Brain microvascular endothelial cell (primary cell): ENCODE measurements around the gene BTBD8.

ENCODE experiments used
- DNase-seq: peaks from one replicate; pipeline ENCODE4 v3.0.0-alpha.2; 2020
- H3K27ac ChIP-seq: fragments of 250-450 bp; sonication (Bioruptor Pico); 2 replicates; pipeline ENCODE4 v1.5.1; 2020; ENCODE audit warnings: mild to moderate bottlenecking, moderate library complexity
- H3K27me3 ChIP-seq: fragments of 250-450 bp; sonication (Bioruptor Pico); replicated peaks from 2 replicates; pipeline ENCODE4 v1.5.1; 2020; ENCODE audit warnings: mild to moderate bottlenecking
- H3K36me3 ChIP-seq: fragments of 250-450 bp; sonication (Bioruptor Pico); replicated peaks from 2 replicates; pipeline ENCODE4 v1.5.1; 2020; ENCODE audit warnings: mild to moderate bottlenecking
- H3K4me3 ChIP-seq: 2 replicates; pipeline ENCODE4 v1.5.1; 2011; ENCODE audit warnings: low read depth, mild to moderate bottlenecking, control low read depth, low read length, moderate library complexity
- CTCF ChIP-seq: IDR thresholded peaks from 2 replicates; pipeline ENCODE4 v1.5.1; 2011; ENCODE audit warnings: low read depth, mild to moderate bottlenecking, moderate library complexity, low read length, control low read depth, inconsistent platforms; ENCODE audit errors: missing control alignments
- in situ Hi-C: cut with HindIII; loops from 2 replicates; pipeline ENCODE4 v1.10.0; 2017; ENCODE audit warnings: low sequenced_read_pairs, low pct_ligation_motif_present

BTBD8 gene

GRCh38 chr1:92118826-92119225 lies 38.7 kb downstream of the BTBD8 start:
- in situ Hi-C loops, result no loop called here
- no peaks in the 10 kb centered on the region for H3K27me3 ChIP-seq
- DNase-seq, result peak; percentile 32

GRCh38 chr1:92123868-92124267 lies 43.7 kb downstream of the BTBD8 start:
- in situ Hi-C loops, result no loop called here
- Histone ChIP-seq H3K27me3 (no peaks in the 10 kb centered on the region), H3K36me3 (no peaks in the 10 kb centered on the region), H3K4me3 (no peak overlapping the region), H3K27ac (no peak overlapping the region)
- no peak for DNase-seq
- TF ChIP-seq CTCF, result no peak

More at GRCh38 chr1:92118826-92119225, 38.7 kb downstream of the BTBD8 start:
- H3K4me3 ChIP-seq, result no peak overlapping the region
- TF ChIP-seq CTCF, result no peak
- no peak overlapping the region for H3K27ac ChIP-seq
- H3K36me3 ChIP-seq, result no peaks in the 10 kb centered on the region

- no peak overlapping the region for H3K27ac ChIP-seq
- in situ Hi-C loops, result no loop called here
- DNase-seq, result no peak
- no peak for TF ChIP-seq CTCF
- H3K36me3 ChIP-seq, result no peaks in the 10 kb centered on the region
- H3K4me3 ChIP-seq, result no peak overlapping the region
- no peaks in the 10 kb centered on the region for H3K27me3 ChIP-seq
Measured at GRCh38 chr1:92125204-92125603, 45.1 kb downstream of the BTBD8 start.

GRCh38 chr1:92126088-92126487 lies 45.9 kb downstream of the BTBD8 start:
- no peak overlapping the region for H3K27ac ChIP-seq
- DNase-seq, result no peak
- in situ Hi-C loops, result no loop called here
- no peaks in the 10 kb centered on the region for H3K36me3 ChIP-seq
- no peak overlapping the region for H3K4me3 ChIP-seq
- no peak for TF ChIP-seq CTCF
- H3K27me3 ChIP-seq, result no peaks in the 10 kb centered on the region

- Histone ChIP-seq H3K27ac (no peak overlapping the region), H3K27me3 (no peaks in the 10 kb centered on the region), H3K36me3 (no peaks in the 10 kb centered on the region), H3K4me3 (no peak overlapping the region)
- no peak for TF ChIP-seq CTCF
- DNase-seq, result no peak
- in situ Hi-C loops, result no loop called here
Measured at GRCh38 chr1:92134331-92134730, 54.2 kb downstream of the BTBD8 start.

- H3K4me3 ChIP-seq, result no peak overlapping the region
- TF ChIP-seq CTCF, result no peak
- peak; percentile 48 for DNase-seq
- H3K36me3 ChIP-seq, result no peaks in the 10 kb centered on the region
- in situ Hi-C loops, result no loop called here
- H3K27me3 ChIP-seq, result no peaks in the 10 kb centered on the region
- no peak overlapping the region for H3K27ac ChIP-seq
Measured at GRCh38 chr1:92136341-92136740, 56.2 kb downstream of the BTBD8 start.
